ENCODE results near the gene CSNK1A1.
A peak's percentile ranks its signal among the peaks of the same experiment; 100 is the strongest.
"Not testable (repeated sequence)": the region's sequence is repeated elsewhere in the genome, so short reads cannot be mapped to it uniquely, and the experiment has no call there.

Gene CSNK1A1

GRCh38 chr5:149545327-149545726 lies 5.9 kb downstream of the CSNK1A1 start:
- no peak for TF ChIP-seq CTCF (IDR thresholded peaks at IDR 0.05; ENCODE audit: low read length, missing control alignments)
- no peak for DNase-seq (ENCODE audit: low read depth)
- H3K4me3 ChIP-seq (replicated peaks; ENCODE audit: low read depth, low read length): no peak overlapping the region

GRCh38 chr5:149544028-149544420 lies 7.2 kb downstream of the CSNK1A1 start:
- H3K4me3 ChIP-seq (replicated peaks; ENCODE audit: low read depth, low read length): peak overlapping the region; percentile 12
- no peak for DNase-seq (ENCODE audit: low read depth)
- no peak for TF ChIP-seq CTCF (IDR thresholded peaks at IDR 0.05; ENCODE audit: low read length, missing control alignments)

- DNase-seq (ENCODE audit: low read depth): peak; percentile 52
- no peak for TF ChIP-seq CTCF (IDR thresholded peaks at IDR 0.05; ENCODE audit: low read length, missing control alignments)
- peak overlapping the region; percentile 21 for H3K4me3 ChIP-seq (replicated peaks; ENCODE audit: low read depth, low read length)
Measured at GRCh38 chr5:149543361-149544027, 7.7 kb downstream of the CSNK1A1 start.

GRCh38 chr5:149541893-149542292 lies 9.3 kb downstream of the CSNK1A1 start:
- TF ChIP-seq CTCF (IDR thresholded peaks at IDR 0.05; ENCODE audit: low read length, missing control alignments): no peak
- no peak for DNase-seq (ENCODE audit: low read depth)
- no peak overlapping the region for H3K4me3 ChIP-seq (replicated peaks; ENCODE audit: low read depth, low read length)

DNA sequence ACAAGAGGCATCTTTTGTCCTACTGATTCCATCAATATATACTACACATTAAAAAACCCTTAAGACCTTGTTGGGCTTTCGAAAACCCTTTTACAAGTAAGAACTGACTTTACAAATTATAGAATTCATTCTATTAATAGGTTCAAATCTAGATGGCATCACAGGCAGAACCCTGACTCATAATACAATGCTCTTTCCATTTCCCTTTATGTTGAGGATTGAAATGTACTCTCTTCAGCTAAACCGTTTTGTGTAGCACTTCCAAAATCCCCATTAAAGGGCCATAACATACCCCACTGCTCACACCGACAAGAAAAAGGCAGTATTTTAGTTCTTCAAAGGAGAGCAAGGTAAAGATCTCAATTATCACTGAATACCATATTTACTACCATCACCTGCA lies 11.2 kb downstream of the CSNK1A1 start:
- no peak overlapping the region for H3K4me3 ChIP-seq (replicated peaks; ENCODE audit: low read depth, low read length)
- no peak for DNase-seq (ENCODE audit: low read depth)
- no peak for TF ChIP-seq CTCF (IDR thresholded peaks at IDR 0.05; ENCODE audit: low read length, missing control alignments)

DNA sequence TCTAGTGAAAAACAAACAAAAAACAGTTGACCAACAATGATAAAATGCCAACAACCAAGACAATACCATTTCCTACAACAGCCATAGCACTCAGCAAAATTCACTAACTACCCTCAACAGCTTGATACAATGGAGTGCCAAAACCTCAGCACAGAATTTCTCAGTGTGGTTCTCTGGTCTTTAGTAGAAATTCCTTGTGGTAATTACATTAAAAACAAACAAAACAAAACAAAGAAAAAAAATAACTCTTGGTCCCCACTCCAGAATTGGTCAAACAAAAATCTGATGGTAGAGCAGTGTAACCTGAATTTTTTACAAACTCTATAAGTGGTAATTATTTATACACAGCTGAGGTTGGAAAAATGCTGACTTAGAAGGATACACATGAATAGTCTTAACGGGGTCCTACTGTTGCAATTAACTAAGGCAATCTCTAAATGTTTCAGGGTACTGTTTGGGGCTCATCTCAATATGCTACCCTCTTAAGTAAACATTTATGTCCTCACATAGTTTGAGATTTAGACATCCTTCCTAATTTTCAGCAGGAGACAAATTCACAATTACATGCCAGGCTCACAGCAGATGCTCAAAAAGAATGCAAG lies 13.8 kb downstream of the CSNK1A1 start:
- H3K4me3 ChIP-seq (replicated peaks; ENCODE audit: low read depth, low read length): no peak overlapping the region
- TF ChIP-seq CTCF (IDR thresholded peaks at IDR 0.05; ENCODE audit: low read length, missing control alignments): no peak
- no peak for DNase-seq (ENCODE audit: low read depth)

DNA sequence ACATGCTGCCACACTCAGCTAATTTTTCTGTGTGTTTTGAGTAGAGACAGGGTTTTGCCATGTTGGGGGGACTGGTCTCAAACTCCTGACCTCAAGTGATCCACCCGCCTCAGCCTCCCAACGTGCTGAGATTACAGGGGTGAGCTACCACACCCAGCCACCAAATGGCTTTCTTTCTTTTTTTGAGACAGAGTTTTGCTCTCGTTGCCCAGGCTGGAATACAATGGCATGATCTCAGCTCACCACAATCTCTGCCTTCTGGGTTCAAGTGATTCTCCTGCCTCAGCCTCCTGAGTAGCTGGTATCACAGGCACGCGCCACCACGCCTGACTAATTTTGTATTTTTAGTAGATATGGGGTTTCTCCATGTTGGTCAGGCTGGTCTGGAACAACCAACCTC lies 15.5 kb downstream of the CSNK1A1 start:
- not testable (repeated sequence) for DNase-seq (ENCODE audit: low read depth); H3K4me3 ChIP-seq (replicated peaks; ENCODE audit: low read depth, low read length)

Measured in fibroblast of pulmonary artery (primary cell).